ENCODE data around the gene WDR17. TPM values are rescaled to one million over a fixed set of nuclear protein-coding genes. Genes with fewer than 3 reads are reported as not detected.

The WDR17 gene
- total and polyA plus RNA-seq, 2 of the 8 experiments (the other 6 are each of a cell fraction or from before 2014, with no cell fraction given) = 1.4 to 3.3 TPM

- H3K14ac ChIP-seq (ENCODE audit: insufficient read length) = no peak overlapping the region
- H3K4me3 ChIP-seq (ENCODE audit: extremely low read depth in 1 of 4, insufficient read depth in 2 of 4, low read depth in 3 of 4, low read length in 4 of 4) = no peak overlapping the region
- 32% methylated on average over 1 of the region's 1 CpG; no CpG with 5 or more reads in 1 of the 2 experiments for WGBS, 2 experiments (ENCODE audit: extremely low coverage in 1 of 2, insufficient coverage in 1 of 2, insufficient read length in 1 of 2, insufficient replicate concordance in 2 of 2, low coverage in 1 of 2, low lambda C conversion rate in 2 of 2, missing lambda C conversion rate in 1 of 2)
- no peaks in the 10 kb centered on the region for H3K79me1 ChIP-seq (ENCODE audit: low read depth, low read length)
- H2BK15ac ChIP-seq (ENCODE audit: low read length) = no peak overlapping the region
- TF ChIP-seq GTF2F1 (IDR thresholded peaks at IDR 0.05; ENCODE audit: borderline replicate concordance, low read depth, low read length) (no peak), RAD21 (IDR thresholded peaks at IDR 0.05 in 1 of 2, conservative IDR thresholded peaks at IDR 0.05 in 1 of 2; ENCODE audit: low read depth in 2 of 2, low read length in 2 of 2) (peak; percentile 74 to 80), CTCF (IDR thresholded peaks at IDR 0.05; ENCODE audit: control extremely low read depth in 1 of 3, insufficient read depth in 1 of 3, low read depth in 1 of 3, low read length in 3 of 3) (peak in 2 of 3 experiments; percentile 30 to 32; a peak in 2 of 4 replicates)
- H3K4me1 ChIP-seq (replicated peaks in 1 of 4; ENCODE audit: control insufficient read depth in 3 of 4, insufficient read depth in 4 of 4, low read length in 3 of 4) = no peaks in the 10 kb centered on the region
- H3K56ac ChIP-seq (replicated peaks; ENCODE audit: insufficient read length, low read depth, low read length) = no peak overlapping the region
- no peak overlapping the region for H2AK5ac ChIP-seq (ENCODE audit: low read depth, low read length)
- H4K8ac ChIP-seq (ENCODE audit: extremely low read depth, insufficient read depth, low read length) = no peak overlapping the region
- no peaks in the 10 kb centered on the region for H3K79me2 ChIP-seq (ENCODE audit: control insufficient read depth in 1 of 2, insufficient read depth in 2 of 2, low read length in 2 of 2)
- no peaks in the 10 kb centered on the region for H4K20me1 ChIP-seq (replicated peaks in 1 of 2; ENCODE audit: control insufficient read depth in 1 of 2, insufficient read depth in 2 of 2, low read length in 2 of 2)
- no peak overlapping the region for H3K27ac ChIP-seq (ENCODE audit: low read depth, low read length)
- FAIRE-seq (peak; percentile 58), DNase-seq (ENCODE audit: low read depth in 1 of 2, low spot score in 2 of 2) (no peak)
- H3K18ac ChIP-seq (ENCODE audit: extremely low read depth, low read length) = no peak overlapping the region
- H2BK20ac ChIP-seq (ENCODE audit: low read length) = no peak overlapping the region
- H2BK12ac ChIP-seq (ENCODE audit: low read depth, low read length) = no peak overlapping the region
- no peak overlapping the region for H3K23ac ChIP-seq (ENCODE audit: insufficient read length)
- H4K91ac ChIP-seq (replicated peaks; ENCODE audit: insufficient read length, low read length) = no peak overlapping the region
- H3K36me3 ChIP-seq (ENCODE audit: control insufficient read depth in 2 of 4, insufficient read depth in 4 of 4, low read length in 3 of 4) = no peaks in the 10 kb centered on the region
- ChIA-PET POLR2A (ENCODE audit: partially characterized antibody) (no interaction called here), CTCF (ENCODE audit: partially characterized antibody) (interaction anchor here (0.6 to 4.4 kb wide), 18 partner anchors 10 to 323 kb away, joined by 3 to 52 read pairs (median 4); no protein-coding TSS in a partner anchor)
- H3K23me2 ChIP-seq (ENCODE audit: low read depth, low read length) = peaks cover 4% of the 10 kb centered on the region; the same call in 1 of the 2 replicates
- no peaks in the 10 kb centered on the region for H3K27me3 ChIP-seq (replicated peaks in 1 of 4; ENCODE audit: control insufficient read depth in 3 of 4, extremely low read depth in 1 of 4, insufficient read depth in 3 of 4, low read length in 3 of 4)
- no peak overlapping the region for H4K5ac ChIP-seq (ENCODE audit: insufficient read length, low read depth, low read length)
- no peak overlapping the region for H2BK5ac ChIP-seq (ENCODE audit: low read depth, low read length)
- H3K4me2 ChIP-seq (ENCODE audit: insufficient read depth in 1 of 2, low read depth in 2 of 2, low read length in 2 of 2) = no peak overlapping the region
- H3K9me3 ChIP-seq (ENCODE audit: insufficient read depth in 2 of 2, low read depth in 1 of 2, low read length in 1 of 2) = no peaks in the 10 kb centered on the region
- no peak overlapping the region for H3K9ac ChIP-seq (replicated peaks in 1 of 4; ENCODE audit: extremely low read depth in 1 of 4, low read depth in 3 of 4, low read length in 3 of 4)
- no peak overlapping the region for H3K4ac ChIP-seq (replicated peaks; ENCODE audit: insufficient read length, low read depth, low read length)
- no peak overlapping the region for H2BK120ac ChIP-seq (replicated peaks; ENCODE audit: low read depth, low read length)
- no peak overlapping the region for H2AFZ ChIP-seq (ENCODE audit: low read length)
Measured at GRCh38 chr4:176034499-176034898, 31.1 kb upstream of the WDR17 start.
